ENCODE data around the gene DMPK.

The DMPK gene

GRCh38 chr19:45782162-45782691 is at the start of gene DMPK:
Gene DMPK, minus strand, starts transcription at chr19:45782490. Its CDS starts 138 bp downstream, at chr19:45782352.
- DNase-seq (ENCODE audit: low read depth): no peak

GRCh38 chr19:45828945-45829344 is 46.7 kb upstream of the DMPK start:
- no peak for DNase-seq (ENCODE audit: low read depth)

GRCh38 chr19:45828523-45828922 is 46.2 kb upstream of the DMPK start:
- DNase-seq (ENCODE audit: low read depth): no peak

- DNase-seq (ENCODE audit: low read depth): no peak
Observed at GRCh38 chr19:45827459-45828093, 45.3 kb upstream of the DMPK start.

- no peak for DNase-seq (ENCODE audit: low read depth)
Observed at GRCh38 chr19:45826934-45827333, 44.6 kb upstream of the DMPK start.

- no peak for DNase-seq (ENCODE audit: low read depth)
Observed at GRCh38 chr19:45825917-45826893, 43.9 kb upstream of the DMPK start.

GRCh38 chr19:45825263-45825605 is 42.9 kb upstream of the DMPK start:
- no peak for DNase-seq (ENCODE audit: low read depth)

GRCh38 chr19:45824531-45825262 is 42.4 kb upstream of the DMPK start:
- DNase-seq (ENCODE audit: low read depth): no peak

GRCh38 chr19:45824041-45824471 is 41.8 kb upstream of the DMPK start:
- no peak for DNase-seq (ENCODE audit: low read depth)

- DNase-seq (ENCODE audit: low read depth): no peak
Observed at GRCh38 chr19:45823182-45823581, 40.9 kb upstream of the DMPK start.

- no peak for DNase-seq (ENCODE audit: low read depth)
Observed at GRCh38 chr19:45822716-45823115, 40.4 kb upstream of the DMPK start.

GRCh38 chr19:45821570-45821969 is 39.3 kb upstream of the DMPK start:
- DNase-seq (ENCODE audit: low read depth): no peak

GRCh38 chr19:45821103-45821521 is 38.8 kb upstream of the DMPK start:
- no peak for DNase-seq (ENCODE audit: low read depth)

GRCh38 chr19:45820413-45821102 is 38.3 kb upstream of the DMPK start:
- no peak for DNase-seq (ENCODE audit: low read depth)

- DNase-seq (ENCODE audit: low read depth): no peak
Observed at GRCh38 chr19:45819769-45820168, 37.5 kb upstream of the DMPK start.

- DNase-seq (ENCODE audit: low read depth): no peak
Observed at GRCh38 chr19:45817725-45818301, 35.5 kb upstream of the DMPK start.

- DNase-seq (ENCODE audit: low read depth): peak; percentile 97
Observed at GRCh38 chr19:45817010-45817724, 34.9 kb upstream of the DMPK start.

GRCh38 chr19:45816236-45817009 is 34.1 kb upstream of the DMPK start:
- DNase-seq (ENCODE audit: low read depth): no peak

- DNase-seq (ENCODE audit: low read depth): no peak
Observed at GRCh38 chr19:45815481-45816216, 33.4 kb upstream of the DMPK start.
